HG03521 (cell line): Measurements from ENCODE around the gene ZNF488.

Source experiments
- ATAC-seq: cut with Tn5 transposase; IDR thresholded peaks from one replicate; pipeline ENCODE4 v1.9.1; 2021; ENCODE audit warnings: mild to moderate bottlenecking, moderate library complexity; ENCODE audit not compliant: unreplicated experiment

Gene ZNF488

GRCh38 chr10:47383261-47384147 lies 589 bp downstream of the ZNF488 start:
- ATAC-seq = no peak

GRCh38 chr10:47381427-47382379 lies 2.4 kb downstream of the ZNF488 start:
- ATAC-seq = no peak

GRCh38 chr10:47381103-47381395 lies 3.0 kb downstream of the ZNF488 start:
- ATAC-seq = no peak

GRCh38 chr10:47380341-47381102 lies 3.6 kb downstream of the ZNF488 start:
- ATAC-seq = no peak

GRCh38 chr10:47379901-47380300 lies 4.2 kb downstream of the ZNF488 start:
- no peak for ATAC-seq

GRCh38 chr10:47379445-47379785 lies 4.7 kb downstream of the ZNF488 start:
- no peak for ATAC-seq

- ATAC-seq = no peak
Measured at GRCh38 chr10:47378606-47379444, 5.3 kb downstream of the ZNF488 start.

GRCh38 chr10:47378183-47378510 lies 5.9 kb downstream of the ZNF488 start:
- ATAC-seq = no peak

GRCh38 chr10:47376522-47377220 lies 7.4 kb downstream of the ZNF488 start:
- no peak for ATAC-seq

GRCh38 chr10:47374611-47375536 lies 9.2 kb downstream of the ZNF488 start:
- ATAC-seq = no peak

GRCh38 chr10:47372726-47373125 lies 11.4 kb downstream of the ZNF488 start:
- ATAC-seq = no peak

GRCh38 chr10:47371629-47372485 lies 12.2 kb downstream of the ZNF488 start:
- no peak for ATAC-seq

- no peak for ATAC-seq
Measured at GRCh38 chr10:47370878-47371277, 13.2 kb downstream of the ZNF488 start.

- no peak for ATAC-seq
Measured at GRCh38 chr10:47370015-47370767, 13.9 kb downstream of the ZNF488 start.

- ATAC-seq = no peak
Measured at GRCh38 chr10:47369251-47369894, 14.7 kb downstream of the ZNF488 start.

- no peak for ATAC-seq
Measured at GRCh38 chr10:47368431-47369180, 15.5 kb downstream of the ZNF488 start.
